GM23338 (cell line): ENCODE results near the gene DLX4.

Experiments used
- CREB1 ChIP-seq: fragments of 250-450 bp; sonication (Bioruptor Pico); IDR thresholded peaks from 2 replicates; pipeline ENCODE4 v1.5.0; 2020; ENCODE audit warnings: low read depth, mild to moderate bottlenecking, moderate library complexity
- CTCF ChIP-seq, 2 experiments: fragments of 200-600 bp in 1 of 2; sonication (generic) in 1 of 2; conservative IDR thresholded peaks; 2 replicates each; pipeline versions ENCODE4 v1.5.1 to v1.6.1; 2016 to 2017; ENCODE audit warnings: antibody characterized with exemption in 2 of 2, low read depth in 2 of 2, mild to moderate bottlenecking in 2 of 2, moderate library complexity in 1 of 2
- ETS1 ChIP-seq: IDR thresholded peaks from 2 replicates; pipeline ENCODE4 v1.6.1; 2016; ENCODE audit warnings: antibody characterized with exemption
- EZH2 ChIP-seq: fragments of 200-600 bp; sonication (generic); IDR thresholded peaks from one replicate; pipeline ENCODE4 v1.8.0; 2017; ENCODE audit warnings: antibody characterized with exemption, mild to moderate bottlenecking, low read depth; ENCODE audit not compliant: unreplicated experiment
- EZH2phosphoT487 ChIP-seq: fragments of 200-600 bp; sonication (generic); IDR thresholded peaks from one replicate; pipeline ENCODE4 v1.8.1; 2018; ENCODE audit warnings: antibody characterized with exemption; ENCODE audit not compliant: unreplicated experiment
- JUNB ChIP-seq: IDR thresholded peaks from one replicate; pipeline ENCODE4 v1.6.1; 2016; ENCODE audit warnings: antibody characterized with exemption; ENCODE audit not compliant: unreplicated experiment
- POLR2AphosphoS5 ChIP-seq: IDR thresholded peaks from 2 replicates; pipeline ENCODE4 v1.6.1; 2016; ENCODE audit warnings: antibody characterized with exemption, low read depth
- REST ChIP-seq: IDR thresholded peaks from one replicate; pipeline ENCODE4 v1.6.1; 2018; ENCODE audit warnings: antibody characterized with exemption; ENCODE audit not compliant: unreplicated experiment
- ZNF114 ChIP-seq: fragments of 250-450 bp; sonication (Bioruptor Pico); IDR thresholded peaks from 2 replicates; pipeline ENCODE4 v1.5.0; 2020; ENCODE audit warnings: mild to moderate bottlenecking, moderate library complexity

- TF ChIP-seq EZH2phosphoT487 (no peak), CTCF (conservative IDR thresholded peaks at IDR 0.05; ENCODE audit: low read depth in 2 of 2) (no peak), CREB1 (CRISPR knock-in tag) (no peak), POLR2AphosphoS5 (no peak), EZH2 (no peak), REST (no peak), JUNB (no peak), ETS1 (no peak), ZNF114 (CRISPR knock-in tag) (no peak)
Measured at GRCh38 chr17:49924589-49924988, 44.4 kb upstream of the DLX4 start.
